HepG2 (cell line): Measurements from ENCODE around the gene OTOP2. TPM values are rescaled to one million over a fixed set of nuclear protein-coding genes. Genes with fewer than 3 reads are reported as not detected.

Experiments
- ATAC-seq: fragments of 200-7000 bp; cut with Tn5 transposase; 3 replicates; pipeline ENCODE4 v1.9.1; 2020; ENCODE audit warnings: mild to moderate bottlenecking, moderate library complexity
- BruUV-seq: library from RNA; stranded (reverse); fragments of 400-500 nt; replicated peaks from 2 replicates; lab custom pipeline; 2021; lab: Mats Ljungman, UMichigan
- CTCF ChIA-PET: fragments of 300-600 bp; formaldehyde crosslinking; extraction: SDS; loops from one replicate; lab custom pipeline; 2021; ENCODE audit warnings: low total read pairs, inconsistent platforms, low intra/inter-chr PET ratio; lab: Yijun Ruan, JAX
- POLR2A ChIA-PET: fragments of 350-600 bp; sonication (Branson Sonifier 250); formaldehyde crosslinking; loops from one replicate; lab custom pipeline; 2020; ENCODE audit warnings: antibody characterized with exemption, inconsistent platforms; lab: Yijun Ruan, JAX
- DNase-seq: peaks from one replicate; pipeline ENCODE4 v3.0.0-alpha.2; 2015; ENCODE audit warnings: low spot score
- FAIRE-seq: peaks from 3 replicates; lab custom pipeline; 2011; peaks lifted over from hg19 to GRCh38; lab: Jason Lieb, UNC
- H2AFZ ChIP-seq: one replicate; pipeline ENCODE4 v1.6.1; 2011; ENCODE audit warnings: low read length, inconsistent platforms
- H3K27ac ChIP-seq: fragments of 300-600 bp; 3 replicates; pipeline ENCODE4 v1.8.0; 2011; ENCODE audit warnings: mixed run types, mild to moderate bottlenecking, mixed read lengths, low read length, inconsistent platforms; ENCODE audit not compliant: insufficient read depth; ENCODE audit errors: extremely low read length
- H3K27me3 ChIP-seq, 2 experiments: fragments of 200-600 bp in 1 of 2; 2 replicates in 1 of 2; 3 replicates in 1 of 2; pipeline versions ENCODE4 v1.6.0 to v1.8.0; 2011; ENCODE audit warnings: low read length in 2 of 2, mild to moderate bottlenecking in 2 of 2, moderate library complexity in 2 of 2, inconsistent platforms in 1 of 2; ENCODE audit not compliant: insufficient read depth in 2 of 2, control insufficient read depth in 1 of 2
- H3K36me3 ChIP-seq, 2 experiments: fragments of 200-600 bp in 1 of 2; replicated peaks in 1 of 2; 2 replicates in 1 of 2; 3 replicates in 1 of 2; pipeline versions ENCODE4 v1.5.1 to v1.8.0; 2011; ENCODE audit warnings: low read length in 2 of 2, inconsistent platforms in 1 of 2; ENCODE audit not compliant: insufficient read depth in 2 of 2, control insufficient read depth in 1 of 2
- H3K4me1 ChIP-seq: 2 replicates; pipeline ENCODE4 v1.5.1; 2012; ENCODE audit warnings: low read length, inconsistent platforms; ENCODE audit not compliant: insufficient read depth
- H3K4me2 ChIP-seq: 2 replicates; pipeline ENCODE4 v1.6.0; 2011; ENCODE audit warnings: low read depth, low read length, inconsistent platforms
- H3K4me3 ChIP-seq, 3 experiments: fragments of 200-600 bp in 1 of 3; sonication (generic), shearing (Covaris generic) in 1 of 3; replicated peaks in 1 of 3; 2 replicates each; pipeline ENCODE4 v1.5.1; 2011 to 2016; ENCODE audit warnings: low read length in 3 of 3, inconsistent platforms in 2 of 3, low read depth in 2 of 3, mild to moderate bottlenecking in 2 of 3, control low read depth in 1 of 3, mixed read lengths in 1 of 3; ENCODE audit not compliant: insufficient read depth in 1 of 3
- H3K79me2 ChIP-seq: one replicate; pipeline ENCODE4 v1.6.1; 2011; ENCODE audit warnings: low read length, inconsistent platforms; ENCODE audit not compliant: insufficient read depth
- H3K9ac ChIP-seq: 2 replicates; pipeline ENCODE4 v1.6.0; 2011; ENCODE audit warnings: mild to moderate bottlenecking, low read depth, low read length, inconsistent platforms; ENCODE audit not compliant: insufficient read depth
- H3K9me3 ChIP-seq: 2 replicates; pipeline ENCODE4 v1.5.1; 2012; ENCODE audit warnings: mild to moderate bottlenecking, low read length
- H4K20me1 ChIP-seq: 2 replicates; pipeline ENCODE4 v1.6.0; 2011; ENCODE audit warnings: inconsistent platforms, mild to moderate bottlenecking, low read length, moderate library complexity; ENCODE audit not compliant: insufficient read depth
- ATF5 ChIP-seq: sonication (generic); formaldehyde crosslinking; IDR thresholded peaks from 2 replicates; pipeline ENCODE4 v1.4.0; 2020; ENCODE audit warnings: mild to moderate bottlenecking, low read depth, missing genetic modification reagents
- HMG20A ChIP-seq: IDR thresholded peaks from 2 replicates; pipeline ENCODE4 v1.6.1; 2016; ENCODE audit warnings: borderline replicate concordance
- HNRNPLL ChIP-seq: fragments of 200-400 bp; formaldehyde crosslinking; IDR thresholded peaks from 2 replicates; pipeline ENCODE4 v1.6.1; 2017; ENCODE audit warnings: mild to moderate bottlenecking, low read depth, low read length; ENCODE audit not compliant: poor library complexity, severe bottlenecking
- JUN ChIP-seq: sonication (generic); formaldehyde crosslinking; IDR thresholded peaks from 2 replicates; pipeline ENCODE4 v1.4.0; 2020; ENCODE audit warnings: mild to moderate bottlenecking, missing genetic modification reagents
- LBX2 ChIP-seq: sonication (generic); formaldehyde crosslinking; IDR thresholded peaks from 2 replicates; pipeline ENCODE4 v1.5.0; 2020; ENCODE audit warnings: missing genetic modification reagents, mild to moderate bottlenecking, borderline replicate concordance
- NFKB2 ChIP-seq: sonication (generic); formaldehyde crosslinking; IDR thresholded peaks from 2 replicates; pipeline ENCODE4 v1.4.0; 2020; ENCODE audit warnings: missing genetic modification reagents, borderline replicate concordance
- NR2F6 ChIP-seq, 2 experiments: IDR thresholded peaks; 2 replicates each; pipeline ENCODE4 v1.6.1; 2016; ENCODE audit warnings: antibody characterized with exemption in 1 of 2, mild to moderate bottlenecking in 1 of 2
- RARA ChIP-seq: IDR thresholded peaks from 2 replicates; pipeline ENCODE4 v1.6.1; 2016; ENCODE audit warnings: missing genetic modification reagents, missing compliant biosample characterization
- REXO4 ChIP-seq: sonication (generic); formaldehyde crosslinking; IDR thresholded peaks from 2 replicates; pipeline ENCODE4 v1.8.0; 2022; ENCODE audit warnings: missing genetic modification reagents, mild to moderate bottlenecking, borderline replicate concordance
- TFDP2 ChIP-seq: sonication (generic); formaldehyde crosslinking; IDR thresholded peaks from 2 replicates; pipeline ENCODE4 v1.4.0; 2020; ENCODE audit warnings: missing genetic modification reagents
- ZBTB25 ChIP-seq: IDR thresholded peaks from 2 replicates; pipeline ENCODE4 v1.6.1; 2018; ENCODE audit warnings: missing genetic modification reagents
- ZFP62 ChIP-seq: sonication (generic); formaldehyde crosslinking; IDR thresholded peaks from 2 replicates; pipeline ENCODE4 v1.4.0; 2020; ENCODE audit warnings: missing genetic modification reagents
- ZNF556 ChIP-seq: sonication (generic); formaldehyde crosslinking; IDR thresholded peaks from 2 replicates; pipeline ENCODE4 v1.4.0; 2020; ENCODE audit warnings: mild to moderate bottlenecking, missing genetic modification reagents, borderline replicate concordance
- ZNF619 ChIP-seq: sonication (generic); formaldehyde crosslinking; IDR thresholded peaks from 2 replicates; pipeline ENCODE4 v1.4.0; 2020; ENCODE audit warnings: mild to moderate bottlenecking, missing genetic modification reagents
- ZNF652 ChIP-seq: IDR thresholded peaks from 2 replicates; pipeline ENCODE4 v1.6.1; 2016; ENCODE audit warnings: low read depth, borderline replicate concordance
- ZNF788 ChIP-seq: sonication (generic); formaldehyde crosslinking; IDR thresholded peaks from 2 replicates; pipeline ENCODE4 v1.5.0; 2020; ENCODE audit warnings: mild to moderate bottlenecking, missing genetic modification reagents, borderline replicate concordance
- ZSCAN12 ChIP-seq: sonication (generic); formaldehyde crosslinking; IDR thresholded peaks from 2 replicates; pipeline ENCODE4 v1.9.0; 2021; ENCODE audit warnings: mild to moderate bottlenecking, missing genetic modification reagents
- WGBS: methylation state at CpG from one replicate; pipeline ENCODE4 v1.1.6; 2017; ENCODE audit warnings: low lambda C conversion rate; 5-methylcytosine and 5-hydroxymethylcytosine counted together
- in situ Hi-C: cut with HindIII; loops from 2 replicates; pipeline ENCODE4 v1.10.0; 2017; ENCODE audit warnings: low pct_unique_long_range_greater_than_20kb; ENCODE audit not compliant: extremely low pct_ligation_motif_present
- intact Hi-C: fragments of 100-400 bp; cut with micrococcal nuclease; formaldehyde crosslinking; loops from one replicate; pipeline ENCODE4 v1.10.0; 2022; ENCODE audit not compliant: unreplicated experiment
- polyA plus RNA-seq, 8 experiments: library from polyadenylated mRNA; depleted of rRNA in 3 of 8; stranded (reverse) in 7 of 8; unstranded in 1 of 8; fragments of >200 nt; fragmentation: Illumina TruSeq in 4 of 8; extraction: Trizol in 4 of 8; gene quantifications; 2 replicates each; pipeline versions ENCODE4 v1.2.1 to v1.2.3, GENCODE V29; 2011 to 2016; ENCODE audit warnings: low read depth in 4 of 8, missing spikeins in 1 of 8, mixed read lengths in 1 of 8; ENCODE audit not compliant: insufficient read depth in 1 of 8
- total RNA-seq, 5 experiments: library from RNA; depleted of rRNA; stranded (reverse); fragments of >200 nt; fragmentation: Illumina TruSeq; extraction: Trizol; gene quantifications; 2 replicates each; pipeline ENCODE4 v1.2.3, GENCODE V29; 2016; ENCODE audit warnings: low read depth in 1 of 5

OTOP2 gene
- total and polyA plus RNA-seq, 2 of the 13 experiments (the other 11 are each of a cell fraction or from before 2014, with no cell fraction given): not detected

- no peak for TF ChIP-seq ZBTB25 (CRISPR knock-in tag)
- TF ChIP-seq NR2F6 (IDR thresholded peaks at IDR 0.05): peak; percentile 28; the same call in 1 of the 2 replicates
- no peak for TF ChIP-seq NR2F6 (CRISPR knock-in tag; IDR thresholded peaks at IDR 0.05)
- TF ChIP-seq REXO4 (CRISPR knock-in tag): no peak
These were observed 31.8 kb upstream of the OTOP2 start (continued) for GRCh38 chr17:74892013-74892841.

GRCh38 chr17:74892974-74893911 lies 30.8 kb upstream of the OTOP2 start, which contains the start of gene FADS6:
Gene FADS6 (minus strand): TSS chr17:74893633. CDS start chr17:74893595, 38 bp downstream.
- Histone ChIP-seq H2AFZ (no peak within 1 kb of the TSS), H3K4me2 (peak within 1 kb of the TSS; percentile 77), H3K79me2 (no peaks in the 10 kb centered on the region), H3K9ac (no peak within 1 kb of the TSS), H3K9me3 (no peaks in the 10 kb centered on the region), H3K4me3 (peak within 1 kb of the TSS; percentile 26 to 61 (median 41); a peak in 4 of 6 replicates), H3K27me3 (peaks cover 10 to 71% of the 10 kb centered on the region in 2 experiments), H3K36me3 (no peaks in the 10 kb centered on the region), H3K4me1 (peaks cover 26% of the 10 kb centered on the region), H3K27ac (no peak within 1 kb of the TSS), H4K20me1 (no peaks in the 10 kb centered on the region)
- ChIA-PET POLR2A (interaction anchor here (1.4 kb wide), 1 partner anchor 20 kb away, joined by 9 read pairs; the partner anchor contains the start of gene FDXR), CTCF (no interaction called here)
- peak; percentile 61 for ATAC-seq
- in situ Hi-C loops (no loop called here), intact Hi-C loops (no loop called here)
- WGBS: 51% methylated on average over 48 of the region's 86 CpGs
- no peak for FAIRE-seq
- BruUV-seq: no TSS peak
- DNase-seq: no peak
- TF ChIP-seq RARA (CRISPR knock-in tag): no peak
- no peak for TF ChIP-seq ZNF556 (CRISPR knock-in tag)
- no peak for TF ChIP-seq JUN (CRISPR knock-in tag)
- TF ChIP-seq ZNF652 (CRISPR knock-in tag): no peak
- TF ChIP-seq ATF5 (CRISPR knock-in tag): no peak
- TF ChIP-seq NFKB2 (CRISPR knock-in tag): peak; percentile 56; the same call in 1 of the 2 replicates
- TF ChIP-seq TFDP2 (CRISPR knock-in tag): no peak
- TF ChIP-seq ZSCAN12 (CRISPR knock-in tag): no peak
- no peak for TF ChIP-seq HMG20A (CRISPR knock-in tag)
- no peak for TF ChIP-seq ZFP62 (CRISPR knock-in tag)
- TF ChIP-seq ZNF619 (CRISPR knock-in tag): no peak
- TF ChIP-seq ZNF788: 0 out of 2 replicates have a peak, but pooled peaks have one; percentile 1
- peak; percentile 19; the same call in 1 of the 2 replicates for TF ChIP-seq LBX2 (CRISPR knock-in tag)
- TF ChIP-seq HNRNPLL: peak; percentile 17
